Chondrocyte (in vitro differentiated cells): Measurements from ENCODE around the gene SNAP91. TPM values are rescaled to one million over a fixed set of nuclear protein-coding genes. Genes with fewer than 3 reads are reported as not detected.

Experiments
- DNase-seq: peaks from one replicate; pipeline ENCODE4 v3.0.0; 2021; ENCODE audit warnings: mixed read lengths, low spot score
- H3K27ac Mint-ChIP-seq: one replicate; pipeline ENCODE4 v1.8.0; 2021; ENCODE audit warnings: mild to moderate bottlenecking, moderate library complexity, mixed read lengths; ENCODE audit not compliant: unreplicated experiment
- H3K27me3 Mint-ChIP-seq: 2 replicates; pipeline ENCODE4 v1.8.0; 2021; ENCODE audit warnings: low read depth, mixed read lengths
- H3K36me3 Mint-ChIP-seq: 2 replicates; pipeline ENCODE4 v1.8.0; 2021; ENCODE audit warnings: low read depth, mixed read lengths
- H3K4me1 Mint-ChIP-seq: 2 replicates; pipeline ENCODE4 v1.8.0; 2021; ENCODE audit warnings: low read depth, mild to moderate bottlenecking, mixed read lengths
- H3K4me3 Mint-ChIP-seq: one replicate; pipeline ENCODE4 v1.8.0; 2021; ENCODE audit warnings: mild to moderate bottlenecking, moderate library complexity, mixed read lengths; ENCODE audit not compliant: unreplicated experiment
- H3K9me3 Mint-ChIP-seq: 2 replicates; pipeline ENCODE4 v1.8.0; 2021; ENCODE audit warnings: low read depth, mixed read lengths
- CTCF ChIP-seq: fragments of 200-600 bp; sonication (generic); IDR thresholded peaks from 2 replicates; pipeline ENCODE4 v1.5.0; 2021; ENCODE audit warnings: antibody characterized with exemption, mild to moderate bottlenecking, moderate library complexity
- total RNA-seq: library from RNA; stranded (reverse); gene quantifications from 3 replicates; pipeline ENCODE4 v1.2.1, GENCODE V29; 2021

Gene SNAP91
- total RNA-seq, 1 donor from 2014 or later: 0.20 TPM

- Mint-ChIP-seq H3K27ac (no peak overlapping the region), H3K36me3 (no peaks in the 10 kb centered on the region), H3K4me3 (no peak overlapping the region), H3K9me3 (no peaks in the 10 kb centered on the region), H3K4me1 (no peaks in the 10 kb centered on the region), H3K27me3 (peaks cover 11% of the 10 kb centered on the region)
- DNase-seq: no peak
- no peak for TF ChIP-seq CTCF
These were observed 108.4 kb downstream of the SNAP91 start for GRCh38 chr6:83600459-83600858.

GRCh38 chr6:83597511-83597910 is 111.4 kb downstream of the SNAP91 start:
- TF ChIP-seq CTCF: no peak
- peaks cover 15% of the 10 kb centered on the region for H3K27me3 Mint-ChIP-seq
- no peaks in the 10 kb centered on the region for H3K36me3 Mint-ChIP-seq
- H3K4me1 Mint-ChIP-seq: no peaks in the 10 kb centered on the region
- DNase-seq: no peak
- no peak overlapping the region for H3K27ac Mint-ChIP-seq
- no peak overlapping the region for H3K4me3 Mint-ChIP-seq
- H3K9me3 Mint-ChIP-seq: no peaks in the 10 kb centered on the region

GRCh38 chr6:83597051-83597450 is 111.8 kb downstream of the SNAP91 start:
- no peaks in the 10 kb centered on the region for H3K9me3 Mint-ChIP-seq
- no peaks in the 10 kb centered on the region for H3K36me3 Mint-ChIP-seq
- no peak overlapping the region for H3K4me3 Mint-ChIP-seq
- peaks cover 15% of the 10 kb centered on the region for H3K27me3 Mint-ChIP-seq
- no peak for TF ChIP-seq CTCF
- H3K4me1 Mint-ChIP-seq: no peaks in the 10 kb centered on the region
- no peak for DNase-seq
- no peak overlapping the region for H3K27ac Mint-ChIP-seq

- DNase-seq: no peak
- H3K4me3 Mint-ChIP-seq: no peak overlapping the region
- no peak overlapping the region for H3K27ac Mint-ChIP-seq
- no peak for TF ChIP-seq CTCF
- H3K4me1 Mint-ChIP-seq: no peaks in the 10 kb centered on the region
- H3K36me3 Mint-ChIP-seq: no peaks in the 10 kb centered on the region
- H3K27me3 Mint-ChIP-seq: peaks cover 11% of the 10 kb centered on the region
- no peaks in the 10 kb centered on the region for H3K9me3 Mint-ChIP-seq
These were observed 114.0 kb downstream of the SNAP91 start for GRCh38 chr6:83594941-83595340.

- no peaks in the 10 kb centered on the region for H3K9me3 Mint-ChIP-seq
These were observed 115.5 kb downstream of the SNAP91 start for GRCh38 chr6:83593395-83593785.

More at GRCh38 chr6:83593395-83593785, 115.5 kb downstream of the SNAP91 start:
- H3K36me3 Mint-ChIP-seq: no peaks in the 10 kb centered on the region
- DNase-seq: no peak
- peaks cover 14% of the 10 kb centered on the region for H3K27me3 Mint-ChIP-seq
- no peak overlapping the region for H3K27ac Mint-ChIP-seq
- no peak overlapping the region for H3K4me3 Mint-ChIP-seq
- no peak for TF ChIP-seq CTCF
- no peaks in the 10 kb centered on the region for H3K4me1 Mint-ChIP-seq
